ENCODE results near the gene LIFR.

LIFR gene

GRCh38 chr5:38543886-38544285 lies 12.6 kb downstream of the LIFR start:
- DNase-seq (ENCODE audit: extremely low read depth, insufficient read length) = no peak
- Histone ChIP-seq H3K4me3 (replicated peaks; ENCODE audit: low read depth, low read length) (no peak overlapping the region), H3K36me3 (ENCODE audit: control insufficient read depth, insufficient read depth, low read length) (no peaks in the 10 kb centered on the region)

GRCh38 chr5:38543074-38543473 lies 13.4 kb downstream of the LIFR start:
- no peak for DNase-seq (ENCODE audit: extremely low read depth, insufficient read length)
- TF ChIP-seq CTCF (IDR thresholded peaks at IDR 0.05; ENCODE audit: insufficient read depth, low read length, poor library complexity, severe bottlenecking) = no peak

More at GRCh38 chr5:38543886-38544285, 12.6 kb downstream of the LIFR start:
- TF ChIP-seq CTCF (IDR thresholded peaks at IDR 0.05; ENCODE audit: insufficient read depth, low read length, poor library complexity, severe bottlenecking) = no peak
- no peaks in the 10 kb centered on the region for H3K27me3 ChIP-seq (replicated peaks; ENCODE audit: control insufficient read depth, insufficient read depth, low read length)

GRCh38 chr5:38541174-38541725 lies 15.2 kb downstream of the LIFR start:
- H3K36me3 ChIP-seq (ENCODE audit: control insufficient read depth, insufficient read depth, low read length) = no peaks in the 10 kb centered on the region
- no peak overlapping the region for H3K4me3 ChIP-seq (replicated peaks; ENCODE audit: low read depth, low read length)
- no peaks in the 10 kb centered on the region for H3K27me3 ChIP-seq (replicated peaks; ENCODE audit: control insufficient read depth, insufficient read depth, low read length)
- no peak for DNase-seq (ENCODE audit: extremely low read depth, insufficient read length)
- TF ChIP-seq CTCF (IDR thresholded peaks at IDR 0.05; ENCODE audit: insufficient read depth, low read length, poor library complexity, severe bottlenecking) = no peak

More at GRCh38 chr5:38543074-38543473, 13.4 kb downstream of the LIFR start:
- H3K4me3 ChIP-seq (replicated peaks; ENCODE audit: low read depth, low read length) = no peak overlapping the region
- H3K36me3 ChIP-seq (ENCODE audit: control insufficient read depth, insufficient read depth, low read length) = no peaks in the 10 kb centered on the region
- H3K27me3 ChIP-seq (replicated peaks; ENCODE audit: control insufficient read depth, insufficient read depth, low read length) = no peaks in the 10 kb centered on the region

- no peak for TF ChIP-seq CTCF (IDR thresholded peaks at IDR 0.05; ENCODE audit: insufficient read depth, low read length, poor library complexity, severe bottlenecking)
- Histone ChIP-seq H3K4me3 (replicated peaks; ENCODE audit: low read depth, low read length) (no peak overlapping the region), H3K36me3 (ENCODE audit: control insufficient read depth, insufficient read depth, low read length) (no peaks in the 10 kb centered on the region), H3K27me3 (replicated peaks; ENCODE audit: control insufficient read depth, insufficient read depth, low read length) (no peaks in the 10 kb centered on the region)
- no peak for DNase-seq (ENCODE audit: extremely low read depth, insufficient read length)
Measured at GRCh38 chr5:38540314-38540713, 16.1 kb downstream of the LIFR start.

- Histone ChIP-seq H3K36me3 (ENCODE audit: control insufficient read depth, insufficient read depth, low read length) (no peaks in the 10 kb centered on the region), H3K4me3 (replicated peaks; ENCODE audit: low read depth, low read length) (no peak overlapping the region), H3K27me3 (replicated peaks; ENCODE audit: control insufficient read depth, insufficient read depth, low read length) (no peaks in the 10 kb centered on the region)
- no peak for DNase-seq (ENCODE audit: extremely low read depth, insufficient read length)
- TF ChIP-seq CTCF (IDR thresholded peaks at IDR 0.05; ENCODE audit: insufficient read depth, low read length, poor library complexity, severe bottlenecking) = no peak
Measured at GRCh38 chr5:38538161-38538560, 18.3 kb downstream of the LIFR start.

GRCh38 chr5:38537505-38537904 lies 18.9 kb downstream of the LIFR start:
- no peaks in the 10 kb centered on the region for H3K36me3 ChIP-seq (ENCODE audit: control insufficient read depth, insufficient read depth, low read length)
- no peak for TF ChIP-seq CTCF (IDR thresholded peaks at IDR 0.05; ENCODE audit: insufficient read depth, low read length, poor library complexity, severe bottlenecking)
- no peak overlapping the region for H3K4me3 ChIP-seq (replicated peaks; ENCODE audit: low read depth, low read length)
- no peak for DNase-seq (ENCODE audit: extremely low read depth, insufficient read length)
- H3K27me3 ChIP-seq (replicated peaks; ENCODE audit: control insufficient read depth, insufficient read depth, low read length) = no peaks in the 10 kb centered on the region
